Naive B cell (primary cell): ENCODE data around the gene TMEM120A. TPM values are rescaled to one million over a fixed set of nuclear protein-coding genes. Genes with fewer than 3 reads are reported as not detected.
"Not testable (repeated sequence)": the region's sequence is repeated elsewhere in the genome, so short reads cannot be mapped to it uniquely, and the experiment has no call there.

ENCODE experiments used
- ATAC-seq, 2 donors: fragments of 150-1000 bp; cut with Tn5 transposase; 2 replicates each; pipeline ENCODE4 v1.10.0; 2021; ENCODE audit warnings: low read depth in 2 of 2, mild to moderate bottlenecking in 2 of 2, moderate library complexity in 2 of 2
- DNase-seq: peaks from one replicate; pipeline ENCODE4 v3.0.0; 2022
- H3K27ac Mint-ChIP-seq, 6 donors: one replicate each; pipeline ENCODE4 v1.8.0; 2020 to 2022; ENCODE audit warnings: mild to moderate bottlenecking in 6 of 6, mixed read lengths in 6 of 6, moderate library complexity in 5 of 6, inconsistent platforms in 2 of 6
- H3K27me3 Mint-ChIP-seq, 3 donors: one replicate each; pipeline ENCODE4 v1.8.0; 2021 to 2022; ENCODE audit warnings: mixed read lengths in 3 of 3, mild to moderate bottlenecking in 1 of 3
- H3K36me3 Mint-ChIP-seq, 2 donors: one replicate each; pipeline ENCODE4 v1.8.0; 2020 to 2022; ENCODE audit warnings: mixed read lengths in 2 of 2, inconsistent platforms in 1 of 2, mild to moderate bottlenecking in 1 of 2
- H3K4me1 Mint-ChIP-seq, 3 donors: one replicate each; pipeline ENCODE4 v1.8.0; 2020 to 2022; ENCODE audit warnings: mixed read lengths in 3 of 3, inconsistent platforms in 1 of 3, mild to moderate bottlenecking in 1 of 3, moderate library complexity in 1 of 3
- H3K4me3 Mint-ChIP-seq, 8 donors: one replicate each; pipeline ENCODE4 v1.8.0; 2020 to 2022; ENCODE audit warnings: mild to moderate bottlenecking in 8 of 8, mixed read lengths in 8 of 8, moderate library complexity in 8 of 8, inconsistent platforms in 2 of 8
- H3K9me3 Mint-ChIP-seq, 7 donors: one replicate each; pipeline ENCODE4 v1.8.0; 2020 to 2022; ENCODE audit warnings: mixed read lengths in 7 of 7, mild to moderate bottlenecking in 5 of 7, inconsistent platforms in 2 of 7, moderate library complexity in 1 of 7
- polyA plus RNA-seq, 6 donors: library from polyadenylated mRNA; unstranded; fragments of 300-500 nt; fragmentation: Illumina TruSeq; gene quantifications; one replicate each; pipeline ENCODE4 v1.2.3, GENCODE V29; 2021; ENCODE audit warnings: low read depth in 6 of 6

The TMEM120A gene
- polyA plus RNA-seq: 10 to 100 TPM; 31.7 to 37.2 (median 35.2) TPM

DNA sequence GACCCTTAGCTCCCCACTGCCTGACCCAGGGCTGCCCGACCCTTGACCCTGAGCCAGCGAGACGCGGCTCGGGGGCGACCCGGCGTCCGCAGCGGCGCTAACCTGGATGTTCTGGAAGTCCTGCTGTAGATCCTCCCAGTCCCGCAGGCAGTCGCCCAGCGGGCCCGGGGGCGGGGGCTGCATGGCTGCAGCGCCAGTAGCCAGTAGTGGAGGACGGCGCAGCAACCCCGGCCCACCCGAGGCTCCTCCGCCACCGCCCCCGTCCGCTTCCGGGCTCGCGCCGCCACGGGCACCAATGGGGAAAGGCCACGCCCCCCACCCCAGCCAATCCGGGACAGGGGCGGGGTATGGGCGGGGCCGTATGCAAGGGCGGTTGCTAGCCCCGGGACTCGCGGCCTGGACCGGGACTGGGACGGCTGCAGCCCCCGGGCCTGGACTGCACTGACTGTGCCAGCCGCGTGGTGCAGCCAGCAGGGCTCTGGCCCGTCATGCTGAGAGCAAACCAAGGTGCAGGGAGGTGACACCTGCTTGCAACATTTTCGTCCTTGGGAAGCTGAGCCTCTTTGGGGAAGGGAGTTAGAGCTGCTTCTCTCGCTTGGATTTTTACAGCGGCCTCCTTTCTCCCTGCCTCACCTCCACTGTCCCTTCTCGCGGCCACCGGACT, at the start of gene TMEM120A:
Gene TMEM120A, minus strand, starts transcription at position 208 of the 664 bp plus-strand sequence. Its CDS starts 25 bp downstream, at position 183.
- Mint-ChIP-seq H3K36me3 (no peaks in the 10 kb centered on the region), H3K4me1 (peaks cover 23 to 48% (median 38%) of the 10 kb centered on the region in 3 donors), H3K4me3 (peak within 1 kb of the TSS; percentile 71 to 91 (median 79)), H3K27me3 (no peaks in the 10 kb centered on the region), H3K9me3 (no peaks in the 10 kb centered on the region), H3K27ac (peak within 1 kb of the TSS in 3 of 6 donors; percentile 38 to 73 (median 47))
- DNase-seq (peak; percentile 93), ATAC-seq (peak; percentile 99)

DNA sequence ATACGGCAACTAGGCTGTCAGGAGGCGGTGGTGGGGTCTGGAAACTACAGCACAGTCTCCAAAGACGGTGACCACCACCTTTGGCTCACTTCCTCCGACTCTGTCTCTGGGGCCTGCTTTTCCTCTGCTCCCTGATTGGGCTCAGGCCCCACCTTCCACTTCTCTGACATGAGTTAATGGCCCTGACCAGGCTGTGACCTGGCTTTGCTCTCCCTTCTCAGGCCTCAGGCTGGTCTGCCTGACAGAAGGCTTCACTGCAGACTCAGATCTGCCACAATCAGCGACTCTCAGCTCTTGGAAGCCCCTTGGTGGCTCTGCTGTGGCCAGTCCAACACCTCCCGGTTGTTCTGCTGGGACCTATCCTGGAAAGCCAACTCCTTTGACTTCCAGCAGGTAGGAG, 45.7 kb upstream of the TMEM120A start:
- peaks cover 16 to 17% (median 17%) of the 10 kb centered on the region in 3 donors for H3K4me1 Mint-ChIP-seq
- H3K27me3 Mint-ChIP-seq: no peaks in the 10 kb centered on the region
- H3K27ac Mint-ChIP-seq: peak overlapping the region in 3 of 6 donors; percentile 24 to 72 (median 69)
- peaks cover 0 to under 1% (median 0%) of the 10 kb centered on the region in 7 donors for H3K9me3 Mint-ChIP-seq
- no peak overlapping the region for H3K4me3 Mint-ChIP-seq
- DNase-seq (no peak), ATAC-seq (no peak)
- peaks cover 0 to 6% of the 10 kb centered on the region in 2 donors for H3K36me3 Mint-ChIP-seq

DNA sequence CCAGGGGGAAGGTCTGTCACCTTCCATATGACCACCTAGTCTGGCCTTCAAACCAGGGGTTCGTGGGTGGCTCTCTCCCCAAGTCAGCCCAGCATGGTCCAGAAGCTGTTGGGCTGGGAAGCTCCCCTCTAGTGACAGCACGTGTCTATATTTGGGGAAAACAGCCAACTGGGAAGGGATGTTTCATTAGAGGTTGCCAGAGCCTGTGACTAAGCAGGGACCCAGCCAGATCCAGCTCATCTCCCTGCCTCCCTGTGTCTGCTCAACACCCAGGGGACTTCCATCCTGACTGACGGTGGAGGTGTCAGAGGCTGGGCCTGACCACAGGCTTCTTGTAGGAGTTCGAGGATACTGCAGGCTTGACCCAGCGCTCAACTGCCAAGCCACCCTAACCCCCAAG, 42.9 kb upstream of the TMEM120A start:
- Mint-ChIP-seq H3K9me3 (peaks cover 0 to 4% (median 0%) of the 10 kb centered on the region in 7 donors), H3K27me3 (no peaks in the 10 kb centered on the region), H3K27ac (no peak overlapping the region), H3K4me1 (peaks cover 7 to 16% (median 9%) of the 10 kb centered on the region in 3 donors), H3K36me3 (no peaks in the 10 kb centered on the region), H3K4me3 (no peak overlapping the region)
- DNase-seq (no peak), ATAC-seq (no peak)

DNA sequence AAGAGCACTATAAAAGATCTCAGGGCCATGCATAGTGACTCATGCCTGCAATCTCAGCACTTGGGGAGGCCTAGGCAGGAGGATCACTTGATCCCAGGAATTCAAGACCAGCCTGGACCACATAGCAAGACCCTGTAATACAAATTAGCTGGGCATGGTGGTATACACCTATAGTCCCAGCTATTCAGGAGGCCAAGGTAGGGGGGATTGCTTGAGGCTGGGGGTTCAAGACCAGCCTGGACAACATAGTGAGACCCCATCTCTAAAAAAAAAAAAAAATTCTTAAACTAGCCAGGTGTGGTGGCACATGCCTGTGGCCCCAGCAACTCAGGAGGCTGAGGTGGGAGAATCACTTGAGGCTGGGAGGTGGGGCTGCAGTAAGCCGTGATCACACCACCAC, 37.6 kb upstream of the TMEM120A start:
- Mint-ChIP-seq H3K27me3 (no peaks in the 10 kb centered on the region), H3K4me1 (peaks cover 0 to 9% (median 9%) of the 10 kb centered on the region in 3 donors), H3K27ac (no peak overlapping the region), H3K9me3 (peaks cover 0 to 4% (median 0%) of the 10 kb centered on the region in 7 donors), H3K4me3 (no peak overlapping the region), H3K36me3 (peaks cover 0 to 4% of the 10 kb centered on the region in 2 donors)
- no peak for ATAC-seq
- DNase-seq: no peak

DNA sequence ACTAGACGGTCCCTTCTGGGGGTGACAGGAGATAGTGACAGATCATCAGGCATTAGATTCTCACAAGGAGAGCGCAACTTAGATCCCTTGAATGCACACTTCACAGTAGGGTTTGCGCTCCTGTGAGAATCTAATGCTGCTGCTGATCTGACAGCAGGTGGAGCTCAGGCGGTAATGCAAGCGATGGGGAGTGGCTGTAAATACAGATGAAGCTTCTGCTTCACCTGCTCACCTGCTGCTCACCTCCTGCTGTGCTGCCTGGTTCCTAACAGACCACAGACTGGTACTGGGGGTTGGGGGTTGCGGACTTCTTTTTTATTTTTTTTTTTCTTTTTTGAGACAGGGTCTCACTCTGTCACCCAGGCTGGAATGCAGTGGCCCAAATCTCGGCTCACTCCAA, 35.3 kb upstream of the TMEM120A start:
- not testable (repeated sequence) for H3K4me3 Mint-ChIP-seq, DNase-seq, H3K27ac Mint-ChIP-seq, H3K9me3 Mint-ChIP-seq, H3K27me3 Mint-ChIP-seq, H3K4me1 Mint-ChIP-seq, ATAC-seq
- H3K36me3 Mint-ChIP-seq: peaks cover 4 to 12% of the 10 kb centered on the region in 2 donors

DNA sequence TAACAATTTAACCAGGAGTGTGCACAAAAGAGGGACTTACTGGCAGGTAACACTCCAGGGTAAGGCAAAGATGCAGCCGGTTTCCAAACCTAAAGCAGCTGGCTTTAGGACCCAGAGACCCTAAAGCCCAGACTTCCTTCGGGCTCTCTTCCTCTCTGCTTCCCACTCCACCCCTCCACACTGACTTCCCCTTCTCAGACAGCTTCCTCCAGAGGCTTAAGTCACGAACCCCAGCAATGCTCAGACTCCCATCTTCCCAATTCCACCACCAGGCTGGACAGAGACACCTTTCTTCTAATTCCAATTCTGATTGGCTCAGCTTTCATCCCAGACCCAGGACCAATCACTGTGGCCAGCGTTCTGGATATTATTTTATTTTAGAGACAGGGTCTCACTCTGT, 28.6 kb upstream of the TMEM120A start:
- peaks cover 8 to 12% (median 10%) of the 10 kb centered on the region in 3 donors for H3K4me1 Mint-ChIP-seq
- peak overlapping the region in 1 of 8 donors; percentile 51 for H3K4me3 Mint-ChIP-seq
- no peaks in the 10 kb centered on the region for H3K27me3 Mint-ChIP-seq
- no peaks in the 10 kb centered on the region for H3K9me3 Mint-ChIP-seq
- ATAC-seq (no peak), DNase-seq (no peak)
- peak overlapping the region in 4 of 6 donors; percentile 30 to 86 (median 63) for H3K27ac Mint-ChIP-seq
- peaks cover 19 to 20% of the 10 kb centered on the region in 2 donors for H3K36me3 Mint-ChIP-seq

DNA sequence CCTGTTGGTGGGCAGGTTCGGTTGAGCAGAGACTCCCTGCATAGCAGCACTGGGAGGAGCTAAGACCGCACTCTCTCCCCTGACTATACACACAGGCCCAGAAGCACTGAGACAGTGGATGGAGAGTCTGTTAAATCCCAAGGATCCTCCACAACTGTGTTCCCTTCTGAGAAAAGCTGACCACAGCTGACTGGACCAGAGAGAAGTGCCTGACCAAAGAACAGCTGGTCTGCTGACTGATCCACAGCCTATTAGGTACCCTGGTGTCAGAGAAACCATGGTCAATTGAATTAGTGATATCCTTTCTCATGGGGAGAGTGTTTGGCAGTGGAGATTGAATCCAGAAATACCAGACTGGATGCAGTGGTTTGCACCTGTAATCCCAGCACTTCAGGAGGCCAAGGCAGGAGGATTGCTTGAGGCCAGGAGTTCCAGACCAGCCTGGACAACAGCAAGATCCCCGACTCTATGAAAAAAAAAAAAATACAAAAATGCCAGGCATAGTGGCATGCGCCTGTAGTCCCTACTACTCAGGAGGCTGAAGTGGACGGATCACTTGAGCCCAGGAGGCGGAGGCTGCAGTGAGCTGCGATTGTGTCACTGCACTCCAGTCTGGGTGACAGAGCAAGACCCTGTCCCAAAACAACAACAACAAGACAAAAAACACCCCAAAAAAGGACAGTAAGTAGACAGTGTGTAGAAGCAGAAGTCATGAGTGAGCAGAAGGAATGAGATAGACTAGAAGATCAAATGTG, 27.8 kb upstream of the TMEM120A start:
- Mint-ChIP-seq H3K4me1 (peaks cover 8 to 12% (median 10%) of the 10 kb centered on the region in 3 donors), H3K4me3 (peak overlapping the region in 3 of 8 donors; percentile 4 to 51 (median 33)), H3K27me3 (no peaks in the 10 kb centered on the region), H3K9me3 (no peaks in the 10 kb centered on the region), H3K36me3 (peaks cover 21 to 24% of the 10 kb centered on the region in 2 donors), H3K27ac (peak overlapping the region in 3 of 6 donors; percentile 24 to 69 (median 55))
- ATAC-seq (no peak), DNase-seq (no peak)

DNA sequence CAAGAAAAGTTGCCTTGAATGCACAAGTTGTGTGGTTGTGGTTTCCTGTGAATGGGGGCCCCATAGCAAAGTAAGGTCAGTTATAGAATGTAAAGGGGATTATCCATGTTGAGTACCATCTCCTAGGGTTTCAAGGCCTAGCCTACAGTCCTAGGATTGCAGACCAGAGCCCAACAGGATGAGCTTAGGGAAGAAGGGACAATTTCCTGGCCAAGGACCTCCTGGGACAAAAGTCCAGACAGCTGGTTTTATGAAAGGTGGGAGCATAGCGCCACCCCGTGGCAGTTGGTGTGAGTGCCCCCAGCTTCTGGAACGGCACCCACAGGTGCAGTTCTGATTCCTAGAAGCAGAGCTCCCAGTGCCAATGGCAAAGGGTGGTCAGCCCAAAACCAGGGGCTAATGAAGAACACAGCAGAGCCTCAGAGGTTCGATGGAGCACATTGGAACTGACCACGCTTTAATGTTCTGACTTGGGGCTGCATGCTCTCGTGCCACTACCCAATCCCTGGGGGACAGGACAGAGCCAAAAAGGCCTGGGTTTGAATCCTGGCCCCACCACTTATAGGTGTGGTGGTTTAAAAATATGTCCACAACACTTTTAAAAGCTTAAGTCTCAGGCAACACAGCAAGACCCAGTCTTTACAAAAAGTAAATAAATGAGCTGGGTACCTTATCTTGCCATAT, 25.8 kb upstream of the TMEM120A start:
- no peak overlapping the region for H3K27ac Mint-ChIP-seq
- peaks cover 16 to 18% of the 10 kb centered on the region in 2 donors for H3K36me3 Mint-ChIP-seq
- no peaks in the 10 kb centered on the region for H3K9me3 Mint-ChIP-seq
- no peaks in the 10 kb centered on the region for H3K27me3 Mint-ChIP-seq
- ATAC-seq: no peak
- DNase-seq: peak; percentile 37
- peak overlapping the region in 1 of 8 donors; percentile 15 for H3K4me3 Mint-ChIP-seq
- peaks cover 8 to 12% (median 10%) of the 10 kb centered on the region in 3 donors for H3K4me1 Mint-ChIP-seq

DNA sequence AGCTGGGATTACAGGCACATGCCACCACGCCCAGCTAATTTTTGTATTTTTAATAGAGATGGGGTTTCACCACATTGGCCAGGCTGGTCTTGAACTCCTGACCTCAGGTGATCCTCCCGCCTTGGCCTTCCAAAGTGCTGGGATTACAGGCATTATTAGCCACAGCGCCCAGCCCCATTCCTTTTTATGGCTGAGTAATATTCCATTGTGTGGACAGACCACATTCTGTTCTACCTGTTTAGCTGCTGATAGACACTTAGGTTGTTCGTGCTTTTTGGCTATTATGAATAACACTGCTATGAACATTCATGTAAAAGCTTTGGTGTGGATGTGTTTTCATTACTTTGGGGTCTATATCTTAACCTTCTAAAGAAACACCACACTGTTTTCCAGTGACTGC, 24.1 kb upstream of the TMEM120A start:
- ATAC-seq, H3K9me3 Mint-ChIP-seq, H3K27ac Mint-ChIP-seq, H3K27me3 Mint-ChIP-seq, DNase-seq, H3K4me3 Mint-ChIP-seq: not testable (repeated sequence)
- H3K4me1 Mint-ChIP-seq: peaks cover 7 to 12% (median 8%) of the 10 kb centered on the region in 3 donors
- peaks cover 18 to 19% of the 10 kb centered on the region in 2 donors for H3K36me3 Mint-ChIP-seq

DNA sequence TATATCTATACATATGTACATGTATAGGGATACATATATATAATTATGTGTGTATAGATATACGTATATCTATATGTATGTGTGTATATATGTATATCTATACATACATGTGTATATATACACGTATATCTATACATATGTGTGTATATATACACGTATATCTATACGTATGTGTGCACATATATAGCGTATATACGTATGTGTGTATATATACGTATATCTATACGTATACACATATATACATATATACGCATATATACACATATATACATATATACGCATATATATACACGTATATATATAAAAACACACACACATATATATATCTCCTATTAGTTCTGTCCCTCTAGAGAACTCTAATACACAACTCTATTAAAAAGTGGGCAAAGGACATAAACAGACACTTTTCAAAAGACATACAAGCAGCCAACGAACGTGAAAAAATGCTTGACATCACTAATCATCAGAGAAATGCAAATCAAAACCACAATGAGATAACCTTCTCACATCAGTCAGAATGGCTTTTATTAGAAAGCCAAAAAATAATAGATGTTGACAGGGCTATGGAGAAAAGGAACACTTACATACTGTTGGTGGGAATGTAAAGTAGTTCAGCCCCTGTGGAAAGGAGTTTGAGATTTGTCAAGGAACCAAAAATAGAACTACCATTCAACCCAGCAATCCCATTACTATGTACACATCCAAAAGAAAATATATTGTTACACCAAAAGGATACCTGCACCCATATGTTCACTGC, 22.0 kb upstream of the TMEM120A start:
- DNase-seq (no peak), ATAC-seq (no peak)
- H3K9me3 Mint-ChIP-seq: no peaks in the 10 kb centered on the region
- H3K4me1 Mint-ChIP-seq: peaks cover 7 to 14% (median 8%) of the 10 kb centered on the region in 3 donors
- H3K27ac Mint-ChIP-seq: no peak overlapping the region
- peaks cover 9 to 18% of the 10 kb centered on the region in 2 donors for H3K36me3 Mint-ChIP-seq
- H3K27me3 Mint-ChIP-seq: no peaks in the 10 kb centered on the region
- no peak overlapping the region for H3K4me3 Mint-ChIP-seq

DNA sequence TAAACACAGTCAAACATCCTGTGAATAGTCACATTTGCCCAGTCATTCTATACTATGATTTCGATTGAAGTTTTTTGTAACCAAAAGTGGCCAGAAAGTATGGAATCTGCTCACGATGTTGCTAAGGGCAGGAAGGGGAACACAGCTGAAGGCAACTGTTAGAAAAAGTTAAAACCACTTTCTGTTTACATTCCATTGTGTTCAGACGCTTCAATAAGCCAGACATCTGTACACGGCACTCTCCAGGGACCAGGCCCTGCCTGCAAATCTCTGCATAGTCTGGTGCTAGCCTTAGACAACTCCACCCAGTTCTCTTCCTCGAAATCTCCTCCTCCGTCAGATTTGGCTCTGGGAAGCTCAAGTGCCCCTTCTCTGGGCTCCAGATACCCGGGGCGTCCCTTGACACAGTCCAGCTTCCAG, 17.1 kb upstream of the TMEM120A start:
- H3K27ac Mint-ChIP-seq: peak overlapping the region; percentile 4 to 73 (median 43)
- H3K9me3 Mint-ChIP-seq: no peaks in the 10 kb centered on the region
- DNase-seq (no peak), ATAC-seq (peak; percentile 64 to 69)
- H3K27me3 Mint-ChIP-seq: no peaks in the 10 kb centered on the region
- peak overlapping the region in 3 of 8 donors; percentile 10 to 33 (median 17) for H3K4me3 Mint-ChIP-seq
- H3K4me1 Mint-ChIP-seq: peaks cover 27 to 40% (median 37%) of the 10 kb centered on the region in 3 donors
- peaks cover 0 to 8% of the 10 kb centered on the region in 2 donors for H3K36me3 Mint-ChIP-seq

DNA sequence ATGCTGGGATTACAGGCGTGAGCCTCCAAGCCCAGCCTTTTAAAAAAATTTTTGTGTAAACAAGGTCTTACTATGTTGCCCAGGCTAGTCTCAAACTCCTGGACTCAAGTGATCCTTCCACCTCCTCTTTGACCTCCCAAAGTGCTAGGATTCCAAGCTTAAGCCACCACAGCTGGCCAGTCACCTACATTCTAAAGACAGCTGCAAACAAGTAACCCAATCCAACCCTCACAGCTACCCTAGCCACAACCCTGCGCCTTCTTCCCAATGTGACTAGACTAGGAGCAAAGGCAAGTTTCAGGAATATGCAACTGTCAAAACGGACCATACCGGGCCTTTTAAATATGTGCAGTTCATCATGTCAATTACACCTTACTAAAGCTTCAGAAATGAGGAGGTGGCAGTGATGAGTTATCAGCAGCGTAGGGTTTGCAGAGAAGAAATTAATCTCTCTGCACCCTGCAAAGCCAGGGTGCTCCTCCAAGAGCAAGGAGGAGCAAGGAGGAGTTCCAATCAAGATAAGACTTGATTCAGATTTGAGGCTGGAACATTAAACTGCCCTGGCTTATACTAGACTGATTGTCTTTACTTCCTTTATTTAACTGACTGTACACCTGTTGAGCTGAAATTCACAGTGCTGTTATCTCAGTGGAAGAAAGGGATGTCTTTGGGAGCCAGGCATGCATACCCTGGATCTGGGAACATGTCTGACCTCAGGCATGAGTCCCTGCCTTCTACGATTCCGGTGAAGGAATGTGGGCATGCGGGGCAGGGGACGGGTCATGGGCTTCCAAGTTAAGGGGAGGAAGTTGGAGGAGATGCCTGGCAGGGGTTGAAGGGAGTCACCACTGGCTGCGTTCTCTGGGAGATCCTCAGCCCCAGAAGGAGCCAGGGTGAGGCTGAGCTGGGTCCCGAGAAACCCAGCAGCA, 15.5 kb upstream of the TMEM120A start:
- peaks cover 27 to 40% (median 37%) of the 10 kb centered on the region in 3 donors for H3K4me1 Mint-ChIP-seq

More for the DNA sequence above, 15.5 kb upstream of the TMEM120A start:
- no peak for DNase-seq
- no peak for ATAC-seq
- Mint-ChIP-seq H3K27me3 (no peaks in the 10 kb centered on the region), H3K27ac (peak overlapping the region in 5 of 6 donors; percentile 40 to 92 (median 82)), H3K9me3 (no peaks in the 10 kb centered on the region), H3K36me3 (peaks cover 0 to 14% of the 10 kb centered on the region in 2 donors), H3K4me3 (peak overlapping the region in 3 of 8 donors; percentile 23 to 72 (median 53))
